ENCODE data around the gene MGMT.

The MGMT gene

GRCh38 chr10:129659508-129660268, 192.6 kb downstream of the MGMT start:
- no peak for DNase-seq

GRCh38 chr10:129660569-129660968, 193.5 kb downstream of the MGMT start:
- DNase-seq = no peak

GRCh38 chr10:129662426-129662825, 195.4 kb downstream of the MGMT start:
- no peak for DNase-seq

GRCh38 chr10:129670124-129670523, 203.1 kb downstream of the MGMT start:
- no peak for DNase-seq

- DNase-seq = no peak
These were observed 206.3 kb downstream of the MGMT start for GRCh38 chr10:129673292-129673691.

- no peak for DNase-seq
These were observed 208.2 kb downstream of the MGMT start for GRCh38 chr10:129675027-129675769.

GRCh38 chr10:129676014-129676413, 209.0 kb downstream of the MGMT start:
- no peak for DNase-seq

GRCh38 chr10:129677377-129677927, 210.4 kb downstream of the MGMT start:
- DNase-seq = no peak

GRCh38 chr10:129678186-129678585, 211.1 kb downstream of the MGMT start:
- no peak for DNase-seq

GRCh38 chr10:129679207-129679606, 212.2 kb downstream of the MGMT start:
- DNase-seq = no peak

GRCh38 chr10:129680661-129681344, 213.8 kb downstream of the MGMT start:
- DNase-seq = no peak

- no peak for DNase-seq
These were observed 214.8 kb downstream of the MGMT start for GRCh38 chr10:129681856-129682255.

GRCh38 chr10:129683519-129683918, 216.5 kb downstream of the MGMT start:
- DNase-seq = no peak

- DNase-seq = no peak
These were observed 216.9 kb downstream of the MGMT start for GRCh38 chr10:129683920-129684319.

- DNase-seq = no peak
These were observed 218.2 kb downstream of the MGMT start for GRCh38 chr10:129685271-129685670.

GRCh38 chr10:129689671-129690071, 222.6 kb downstream of the MGMT start:
- DNase-seq = no peak

- DNase-seq = no peak
These were observed 223.4 kb downstream of the MGMT start for GRCh38 chr10:129690248-129691070.

- no peak for DNase-seq
These were observed 225.7 kb downstream of the MGMT start for GRCh38 chr10:129692695-129693094.

GRCh38 chr10:129693382-129693781, 226.3 kb downstream of the MGMT start:
- no peak for DNase-seq

- DNase-seq = no peak
These were observed 227.1 kb downstream of the MGMT start for GRCh38 chr10:129694184-129694583.

GRCh38 chr10:129694691-129695243, 227.7 kb downstream of the MGMT start:
- no peak for DNase-seq

GRCh38 chr10:129695671-129696070, 228.6 kb downstream of the MGMT start:
- DNase-seq = no peak
